Measurements from ENCODE around the gene MAGI2. TPM values are rescaled to one million over a fixed set of nuclear protein-coding genes. Genes with fewer than 3 reads are reported as not detected.

The MAGI2 gene
- total and polyA plus RNA-seq, 2 donors (not counting 3 experiments of a cell fraction or from before 2014, with no cell fraction given), result 0.28 to 6.0 TPM

- TF ChIP-seq, protein P1, sequence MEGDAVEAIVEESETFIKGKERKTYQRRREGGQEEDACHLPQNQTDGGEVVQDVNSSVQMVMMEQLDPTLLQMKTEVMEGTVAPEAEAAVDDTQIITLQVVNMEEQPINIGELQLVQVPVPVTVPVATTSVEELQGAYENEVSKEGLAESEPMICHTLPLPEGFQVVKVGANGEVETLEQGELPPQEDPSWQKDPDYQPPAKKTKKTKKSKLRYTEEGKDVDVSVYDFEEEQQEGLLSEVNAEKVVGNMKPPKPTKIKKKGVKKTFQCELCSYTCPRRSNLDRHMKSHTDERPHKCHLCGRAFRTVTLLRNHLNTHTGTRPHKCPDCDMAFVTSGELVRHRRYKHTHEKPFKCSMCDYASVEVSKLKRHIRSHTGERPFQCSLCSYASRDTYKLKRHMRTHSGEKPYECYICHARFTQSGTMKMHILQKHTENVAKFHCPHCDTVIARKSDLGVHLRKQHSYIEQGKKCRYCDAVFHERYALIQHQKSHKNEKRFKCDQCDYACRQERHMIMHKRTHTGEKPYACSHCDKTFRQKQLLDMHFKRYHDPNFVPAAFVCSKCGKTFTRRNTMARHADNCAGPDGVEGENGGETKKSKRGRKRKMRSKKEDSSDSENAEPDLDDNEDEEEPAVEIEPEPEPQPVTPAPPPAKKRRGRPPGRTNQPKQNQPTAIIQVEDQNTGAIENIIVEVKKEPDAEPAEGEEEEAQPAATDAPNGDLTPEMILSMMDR (IDR thresholded peaks at IDR 0.05; ENCODE audit: extremely low read depth in 1 of 2, insufficient read depth in 1 of 2, low read depth in 1 of 2, low read length in 2 of 2), result no peak
- TF ChIP-seq FOS (IDR thresholded peaks at IDR 0.05; ENCODE audit: borderline replicate concordance, insufficient read depth, low read length), result no peak
- dilution Hi-C loops (cut with MboI; ENCODE audit: extremely low pct_ligation_motif_present, low sequenced_read_pairs), result no loop called here
- Histone ChIP-seq H3K9me3 (replicated peaks; ENCODE audit: control insufficient read depth, insufficient read depth, low read length) (no peaks in the 10 kb centered on the region), H3K9ac (replicated peaks; ENCODE audit: extremely low read depth, insufficient read depth, low read length) (no peak overlapping the region), H3K36me3 (ENCODE audit: control insufficient read depth in 2 of 2, extremely low read depth in 1 of 2, insufficient read depth in 2 of 2, low read length in 2 of 2) (no peaks in the 10 kb centered on the region), H3K9me1 (replicated peaks; ENCODE audit: control insufficient read depth, extremely low read depth, insufficient read depth, low read length) (no peaks in the 10 kb centered on the region), H2AFZ (ENCODE audit: low read depth, low read length) (no peak overlapping the region), H3K4me3 (replicated peaks in 1 of 3; ENCODE audit: insufficient read depth in 1 of 3, low read depth in 1 of 3, low read length in 3 of 3) (no peak overlapping the region), H3K27me3 (ENCODE audit: control insufficient read depth in 2 of 2, insufficient read depth in 2 of 2, low read length in 2 of 2) (peaks cover 13 to 28% of the 10 kb centered on the region in 2 experiments), H3K4me1 (ENCODE audit: control insufficient read depth, extremely low read depth, insufficient read depth, low read length) (no peaks in the 10 kb centered on the region), H3K79me2 (ENCODE audit: control insufficient read depth, insufficient read depth, low read length) (no peaks in the 10 kb centered on the region), H3K4me2 (ENCODE audit: insufficient read depth, low read length) (no peak overlapping the region), H4K20me1 (replicated peaks; ENCODE audit: control insufficient read depth, extremely low read depth, insufficient read depth, low read length) (no peaks in the 10 kb centered on the region), H3K27ac (ENCODE audit: insufficient read depth, low read depth, low read length) (no peak overlapping the region)
- CTCF ChIA-PET, result no interaction called here
- no peak for DNase-seq (ENCODE audit: low read depth, low spot score)
- intact Hi-C loops (cut with micrococcal nuclease), result no loop called here
- POLR2A ChIA-PET, result no interaction called here
- BruUV-seq (replicated peaks), result no TSS peak
- no peak for FAIRE-seq
These were observed 687.3 kb downstream of the MAGI2 start for GRCh38 chr7:78765943-78766729.

- CTCF ChIA-PET, result no interaction called here
- intact Hi-C loops (cut with micrococcal nuclease) (no loop called here), dilution Hi-C loops (cut with MboI; ENCODE audit: extremely low pct_ligation_motif_present, low sequenced_read_pairs) (no loop called here)
- Histone ChIP-seq H3K9me1 (replicated peaks; ENCODE audit: control insufficient read depth, extremely low read depth, insufficient read depth, low read length) (no peaks in the 10 kb centered on the region), H3K27ac (ENCODE audit: insufficient read depth, low read depth, low read length) (no peak overlapping the region), H3K4me3 (replicated peaks in 1 of 3; ENCODE audit: insufficient read depth in 1 of 3, low read depth in 1 of 3, low read length in 3 of 3) (no peak overlapping the region), H3K27me3 (ENCODE audit: control insufficient read depth in 2 of 2, insufficient read depth in 2 of 2, low read length in 2 of 2) (peaks cover 0 to 12% of the 10 kb centered on the region in 2 experiments), H3K9me3 (replicated peaks; ENCODE audit: control insufficient read depth, insufficient read depth, low read length) (no peaks in the 10 kb centered on the region), H2AFZ (ENCODE audit: low read depth, low read length) (no peak overlapping the region), H3K9ac (replicated peaks; ENCODE audit: extremely low read depth, insufficient read depth, low read length) (no peak overlapping the region), H4K20me1 (replicated peaks; ENCODE audit: control insufficient read depth, extremely low read depth, insufficient read depth, low read length) (no peaks in the 10 kb centered on the region), H3K4me1 (ENCODE audit: control insufficient read depth, extremely low read depth, insufficient read depth, low read length) (no peaks in the 10 kb centered on the region), H3K79me2 (ENCODE audit: control insufficient read depth, insufficient read depth, low read length) (no peaks in the 10 kb centered on the region), H3K36me3 (ENCODE audit: control insufficient read depth in 2 of 2, extremely low read depth in 1 of 2, insufficient read depth in 2 of 2, low read length in 2 of 2) (no peaks in the 10 kb centered on the region), H3K4me2 (ENCODE audit: insufficient read depth, low read length) (no peak overlapping the region)
- TF ChIP-seq, protein P1 (IDR thresholded peaks at IDR 0.05; ENCODE audit: extremely low read depth in 1 of 2, insufficient read depth in 1 of 2, low read depth in 1 of 2, low read length in 2 of 2), result no peak
- TF ChIP-seq FOS (IDR thresholded peaks at IDR 0.05; ENCODE audit: borderline replicate concordance, insufficient read depth, low read length) (no peak), POLR2A (IDR thresholded peaks at IDR 0.05; ENCODE audit: low read depth, low read length) (no peak)
- POLR2A ChIA-PET, result no interaction called here
- FAIRE-seq (no peak), DNase-seq (ENCODE audit: low read depth, low spot score) (no peak)
- BruUV-seq (replicated peaks), result no TSS peak
These were observed 688.9 kb downstream of the MAGI2 start for GRCh38 chr7:78764571-78764970.
